Measurements from ENCODE around the gene ZNF138. TPM values are rescaled to one million over a fixed set of nuclear protein-coding genes. Genes with fewer than 3 reads are reported as not detected.
A peak's percentile ranks its signal among the peaks of the same experiment; 100 is the strongest.
"Not testable (repeated sequence)": the region's sequence is repeated elsewhere in the genome, so short reads cannot be mapped to it uniquely, and the experiment has no call there.

ZNF138 gene
- 6.3 TPM for polyA plus RNA-seq (2012; ENCODE audit: low read depth, missing spikeins)

DNA sequence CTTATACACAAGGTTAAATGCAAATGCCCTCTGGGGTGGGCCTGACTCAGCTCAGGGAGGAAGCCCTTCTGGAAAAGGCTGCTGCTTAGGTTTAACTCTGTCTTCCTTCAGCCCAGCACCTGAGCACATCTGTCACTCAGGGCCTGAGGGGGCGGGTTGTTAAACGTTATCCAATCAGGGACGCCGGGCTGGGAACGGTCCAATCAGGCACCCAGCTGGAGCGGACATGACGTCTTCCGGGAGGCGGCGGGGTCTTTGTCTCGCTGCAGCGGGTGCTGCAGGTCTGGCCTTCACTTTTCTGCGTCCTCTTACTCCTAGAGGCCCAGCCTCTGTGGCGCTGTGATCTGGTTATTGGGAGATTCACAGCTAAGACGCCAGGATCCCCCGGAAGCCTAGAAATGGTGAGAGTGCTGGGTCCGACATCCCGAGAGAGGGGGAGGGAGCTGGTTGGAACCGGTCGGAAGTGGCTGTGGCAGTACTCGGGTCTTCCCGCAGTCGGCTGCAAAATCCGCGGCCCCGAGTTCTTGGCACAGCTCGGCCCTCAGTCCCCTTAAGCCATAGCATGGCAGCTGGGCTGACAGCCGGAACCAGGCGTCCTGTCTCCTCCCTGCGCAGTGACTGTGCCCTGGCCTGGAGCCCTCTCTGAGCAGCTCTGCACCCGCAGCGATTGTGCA, at the start of gene ZNF138:
TSS of gene ZNF138 (plus strand) at position 258 of the 674 bp plus-strand sequence. CDS start at position 399, 141 bp downstream.
- peak; percentile 96 for FAIRE-seq
- TF ChIP-seq POLR2A (IDR thresholded peaks at IDR 0.05; ENCODE audit: low read depth, low read length) (peak; percentile 84), POLR2AphosphoS5 (IDR thresholded peaks at IDR 0.05; ENCODE audit: low read depth, low read length) (peak; percentile 84), TAF1 (IDR thresholded peaks at IDR 0.05; ENCODE audit: low read depth, low read length) (peak; percentile 81), SPI1 (IDR thresholded peaks at IDR 0.05; ENCODE audit: low read depth, low read length) (peak; percentile 6; the same call in 1 of the 2 replicates), PAX5 (IDR thresholded peaks at IDR 0.05; ENCODE audit: insufficient read depth, low read length, severe bottlenecking) (no peak), POU2F2 (IDR thresholded peaks at IDR 0.05; ENCODE audit: low read depth, low read length) (peak; percentile 83; the same call in 1 of the 2 replicates)
- peak; percentile 86 for DNase-seq (ENCODE audit: insufficient read length, low spot score)

DNA sequence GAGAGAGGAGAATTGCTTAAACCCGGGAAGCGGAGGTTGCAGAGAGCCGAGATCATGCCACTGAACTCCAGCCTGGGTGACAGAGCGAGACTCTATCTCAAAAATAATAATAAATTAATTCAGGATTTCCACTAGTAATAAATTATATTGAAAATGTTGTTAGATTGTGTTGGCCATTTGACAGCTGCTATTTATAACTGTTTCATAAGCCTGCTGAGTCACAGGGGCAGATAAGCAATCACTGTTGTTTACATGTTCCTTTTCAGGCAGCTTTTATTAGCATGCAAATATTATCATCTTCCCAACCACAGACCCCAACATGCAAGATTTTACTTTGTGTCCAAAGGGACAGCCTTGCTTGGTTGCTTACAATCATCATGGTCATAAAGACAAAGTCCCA, 49.5 kb upstream of the ZNF138 start:
- FAIRE-seq (no peak), DNase-seq (ENCODE audit: insufficient read length, low spot score) (no peak)
- no peak for TF ChIP-seq POLR2AphosphoS5 (IDR thresholded peaks at IDR 0.05; ENCODE audit: low read depth, low read length)
- no peak for TF ChIP-seq POLR2A (IDR thresholded peaks at IDR 0.05; ENCODE audit: low read depth, low read length)
- TF ChIP-seq PAX5 (IDR thresholded peaks at IDR 0.05; ENCODE audit: insufficient read depth, low read length, severe bottlenecking), result no peak
- no peak for TF ChIP-seq SPI1 (IDR thresholded peaks at IDR 0.05; ENCODE audit: low read depth, low read length)
- TF ChIP-seq POU2F2 (IDR thresholded peaks at IDR 0.05; ENCODE audit: low read depth, low read length), result no peak
- no peak for TF ChIP-seq TAF1 (IDR thresholded peaks at IDR 0.05; ENCODE audit: low read depth, low read length)

DNA sequence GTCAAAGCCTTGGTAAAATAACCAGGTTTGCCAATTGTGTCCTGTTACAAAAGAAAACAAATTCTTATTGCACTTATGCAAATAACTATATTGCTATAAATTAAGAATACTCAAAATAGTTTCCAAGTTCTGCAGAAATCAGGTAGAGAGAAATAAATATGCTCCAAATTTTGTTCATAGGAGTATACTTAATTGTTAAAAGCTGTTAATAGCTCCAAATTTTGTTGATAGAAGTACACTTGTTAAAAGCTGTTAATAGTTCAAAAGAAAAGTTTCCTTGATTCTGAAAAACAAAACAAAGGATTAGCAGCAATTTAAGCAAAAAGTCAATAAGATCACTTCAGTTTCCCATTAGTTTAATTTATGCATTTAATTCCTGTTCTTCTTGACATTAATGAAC, 46.4 kb upstream of the ZNF138 start:
- DNase-seq (ENCODE audit: insufficient read length, low spot score), result no peak
- TF ChIP-seq TAF1 (IDR thresholded peaks at IDR 0.05; ENCODE audit: low read depth, low read length) (no peak), POU2F2 (IDR thresholded peaks at IDR 0.05; ENCODE audit: low read depth, low read length) (no peak), POLR2AphosphoS5 (IDR thresholded peaks at IDR 0.05; ENCODE audit: low read depth, low read length) (no peak), SPI1 (IDR thresholded peaks at IDR 0.05; ENCODE audit: low read depth, low read length) (no peak), PAX5 (IDR thresholded peaks at IDR 0.05; ENCODE audit: insufficient read depth, low read length, severe bottlenecking) (no peak), POLR2A (IDR thresholded peaks at IDR 0.05; ENCODE audit: low read depth, low read length) (no peak)
- FAIRE-seq, result no peak

DNA sequence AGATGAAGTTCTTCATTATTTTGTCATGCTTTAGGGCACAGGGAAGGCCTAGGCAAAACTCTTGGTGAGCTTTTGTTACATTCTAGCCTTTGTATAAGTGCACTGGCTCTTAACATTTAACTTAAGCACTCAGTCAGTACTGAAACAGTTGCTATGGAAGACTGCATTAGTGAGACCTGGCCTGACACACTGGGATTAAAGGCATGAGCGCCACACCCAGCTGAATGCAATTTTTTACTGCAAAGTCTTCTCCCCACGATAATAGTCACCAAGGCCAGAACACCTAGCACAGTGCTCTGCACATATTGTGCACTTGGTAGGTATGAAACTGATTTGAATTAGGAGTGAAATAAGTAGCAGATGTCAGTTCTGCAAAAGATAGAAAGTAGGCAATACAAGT, 41.2 kb upstream of the ZNF138 start:
- no peak for FAIRE-seq

DNA sequence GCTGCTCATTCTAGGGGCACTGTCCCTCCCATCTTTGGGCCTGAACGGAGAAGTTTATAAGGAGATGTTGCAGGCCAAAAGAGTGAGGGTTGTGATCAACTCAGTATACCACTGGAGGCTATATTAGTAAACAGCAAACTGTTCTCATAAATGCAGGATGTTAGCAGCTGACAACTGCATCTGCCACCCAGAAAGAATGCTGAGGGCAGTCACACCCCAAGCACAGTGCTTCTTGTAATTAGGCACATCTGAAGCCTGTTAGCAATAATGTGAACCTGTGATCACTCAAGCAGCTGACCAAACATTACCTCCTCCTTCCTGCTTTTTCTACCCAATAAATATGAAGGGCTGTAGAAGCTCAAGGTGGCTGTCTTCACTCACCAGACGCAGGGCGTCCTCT, 38.4 kb upstream of the ZNF138 start:
- FAIRE-seq (no peak), DNase-seq (ENCODE audit: insufficient read length, low spot score) (no peak)
- no peak for TF ChIP-seq PAX5 (IDR thresholded peaks at IDR 0.05; ENCODE audit: insufficient read depth, low read length, severe bottlenecking)
- no peak for TF ChIP-seq POLR2A (IDR thresholded peaks at IDR 0.05; ENCODE audit: low read depth, low read length)
- TF ChIP-seq POU2F2 (IDR thresholded peaks at IDR 0.05; ENCODE audit: low read depth, low read length), result no peak
- no peak for TF ChIP-seq POLR2AphosphoS5 (IDR thresholded peaks at IDR 0.05; ENCODE audit: low read depth, low read length)
- TF ChIP-seq TAF1 (IDR thresholded peaks at IDR 0.05; ENCODE audit: low read depth, low read length), result no peak
- no peak for TF ChIP-seq SPI1 (IDR thresholded peaks at IDR 0.05; ENCODE audit: low read depth, low read length)

More for the DNA sequence above, 41.2 kb upstream of the ZNF138 start:
- DNase-seq (ENCODE audit: insufficient read length, low spot score), result no peak
- TF ChIP-seq PAX5 (IDR thresholded peaks at IDR 0.05; ENCODE audit: insufficient read depth, low read length, severe bottlenecking) (no peak), SPI1 (IDR thresholded peaks at IDR 0.05; ENCODE audit: low read depth, low read length) (no peak), POLR2A (IDR thresholded peaks at IDR 0.05; ENCODE audit: low read depth, low read length) (no peak), POLR2AphosphoS5 (IDR thresholded peaks at IDR 0.05; ENCODE audit: low read depth, low read length) (no peak), TAF1 (IDR thresholded peaks at IDR 0.05; ENCODE audit: low read depth, low read length) (no peak), POU2F2 (IDR thresholded peaks at IDR 0.05; ENCODE audit: low read depth, low read length) (no peak)

DNA sequence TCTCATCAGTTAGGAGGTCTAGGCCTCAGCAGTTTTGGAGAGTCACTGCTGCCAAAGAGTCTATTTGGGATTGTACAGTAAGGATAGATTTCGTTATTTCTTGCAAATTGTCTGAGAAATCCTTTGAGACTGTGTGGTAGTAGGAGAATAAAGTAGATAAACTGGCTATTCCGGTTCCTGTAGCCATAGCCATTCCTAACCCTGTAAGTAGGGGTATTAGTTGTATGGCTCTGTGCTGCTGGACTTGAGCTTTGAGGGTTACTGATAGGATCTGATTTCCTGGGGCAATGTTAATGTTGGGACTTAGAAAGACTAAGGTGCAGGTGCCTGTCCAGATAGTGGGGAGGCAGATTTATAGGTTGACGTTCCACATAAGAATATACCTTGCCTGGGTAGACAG, 36.1 kb upstream of the ZNF138 start:
- FAIRE-seq (no peak), DNase-seq (ENCODE audit: insufficient read length, low spot score) (no peak)
- TF ChIP-seq TAF1 (IDR thresholded peaks at IDR 0.05; ENCODE audit: low read depth, low read length) (no peak), POU2F2 (IDR thresholded peaks at IDR 0.05; ENCODE audit: low read depth, low read length) (no peak), SPI1 (IDR thresholded peaks at IDR 0.05; ENCODE audit: low read depth, low read length) (no peak), POLR2A (IDR thresholded peaks at IDR 0.05; ENCODE audit: low read depth, low read length) (no peak), PAX5 (IDR thresholded peaks at IDR 0.05; ENCODE audit: insufficient read depth, low read length, severe bottlenecking) (no peak), POLR2AphosphoS5 (IDR thresholded peaks at IDR 0.05; ENCODE audit: low read depth, low read length) (no peak)

DNA sequence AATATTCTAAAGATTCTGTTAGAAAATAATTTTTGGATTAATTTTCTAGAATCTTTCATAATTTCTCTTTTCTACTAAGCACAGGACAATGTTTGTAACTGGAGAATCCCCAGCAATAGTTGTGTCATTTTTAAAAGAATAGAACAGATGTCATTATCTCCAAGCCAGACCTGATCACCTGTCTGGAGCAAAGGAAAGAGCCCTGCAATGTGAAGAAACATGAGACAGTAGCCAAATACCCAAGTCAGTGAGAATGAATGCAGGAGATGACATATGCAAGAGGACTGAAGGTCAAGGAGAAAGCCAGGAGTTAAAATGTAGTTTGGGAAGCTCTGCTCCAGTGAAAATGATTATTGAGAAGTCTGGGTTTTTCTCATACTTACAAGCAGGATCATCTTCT, 25.4 kb upstream of the ZNF138 start:
- no peak for TF ChIP-seq POLR2AphosphoS5 (IDR thresholded peaks at IDR 0.05; ENCODE audit: low read depth, low read length)
- FAIRE-seq, result no peak
- DNase-seq (ENCODE audit: insufficient read length, low spot score), result no peak

DNA sequence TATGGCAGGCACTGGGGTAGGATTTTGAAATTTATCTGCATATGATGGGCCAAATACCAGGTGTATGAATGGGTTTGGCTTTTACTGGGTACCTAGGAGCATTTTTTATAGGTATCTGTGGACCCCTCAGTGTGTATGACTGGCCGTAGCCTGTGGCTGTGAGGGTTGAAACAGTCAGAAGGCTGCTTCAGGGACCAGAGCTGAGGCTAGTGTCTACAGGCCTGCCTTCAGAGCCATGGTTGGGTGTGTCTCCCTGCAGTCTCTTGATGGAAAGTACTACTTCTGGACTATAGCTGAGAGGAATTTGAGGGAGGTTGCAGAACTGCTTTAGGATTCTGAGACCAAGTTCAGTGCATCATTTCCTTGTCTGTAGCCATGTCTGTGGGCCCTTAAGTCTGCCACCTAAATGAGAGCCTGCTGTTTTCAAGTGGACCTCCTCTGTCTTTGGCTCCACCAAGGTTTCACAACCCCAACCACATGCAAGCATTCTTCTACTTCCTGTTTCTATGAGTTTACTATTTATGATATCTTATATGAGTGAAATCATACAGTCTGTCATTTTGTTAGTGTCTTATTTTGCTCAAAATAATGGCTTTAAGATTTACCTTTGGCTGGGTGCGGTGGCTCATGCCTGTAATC, 19.9 kb upstream of the ZNF138 start:
- FAIRE-seq (no peak), DNase-seq (ENCODE audit: insufficient read length, low spot score) (no peak)
- TF ChIP-seq SPI1 (IDR thresholded peaks at IDR 0.05; ENCODE audit: low read depth, low read length) (no peak), TAF1 (IDR thresholded peaks at IDR 0.05; ENCODE audit: low read depth, low read length) (no peak), POU2F2 (IDR thresholded peaks at IDR 0.05; ENCODE audit: low read depth, low read length) (no peak), PAX5 (IDR thresholded peaks at IDR 0.05; ENCODE audit: insufficient read depth, low read length, severe bottlenecking) (no peak), POLR2AphosphoS5 (IDR thresholded peaks at IDR 0.05; ENCODE audit: low read depth, low read length) (no peak), POLR2A (IDR thresholded peaks at IDR 0.05; ENCODE audit: low read depth, low read length) (no peak)

DNA sequence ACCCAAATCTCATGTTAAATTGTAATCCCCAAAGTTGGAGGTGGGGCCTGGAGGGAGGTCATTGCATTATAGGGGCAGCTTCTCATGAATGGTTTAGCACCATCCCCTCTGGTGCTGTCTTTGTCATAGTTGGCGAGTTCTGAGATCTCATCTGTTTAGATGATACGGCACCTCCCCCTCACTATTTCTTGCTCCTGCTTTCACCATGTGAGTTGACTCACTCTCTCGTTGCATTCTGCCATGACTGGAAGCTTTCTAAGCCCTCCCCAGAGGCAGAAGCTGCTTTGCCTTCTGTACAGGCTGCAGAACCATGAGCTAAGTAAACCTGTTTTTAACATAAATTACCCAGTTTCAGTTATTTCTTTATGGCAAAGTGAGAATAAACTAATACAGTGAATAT, 18.9 kb upstream of the ZNF138 start:
- no peak for TF ChIP-seq TAF1 (IDR thresholded peaks at IDR 0.05; ENCODE audit: low read depth, low read length)
- TF ChIP-seq PAX5 (IDR thresholded peaks at IDR 0.05; ENCODE audit: insufficient read depth, low read length, severe bottlenecking), result no peak
- TF ChIP-seq POU2F2 (IDR thresholded peaks at IDR 0.05; ENCODE audit: low read depth, low read length), result no peak
- no peak for TF ChIP-seq POLR2AphosphoS5 (IDR thresholded peaks at IDR 0.05; ENCODE audit: low read depth, low read length)
- TF ChIP-seq SPI1 (IDR thresholded peaks at IDR 0.05; ENCODE audit: low read depth, low read length), result no peak
- TF ChIP-seq POLR2A (IDR thresholded peaks at IDR 0.05; ENCODE audit: low read depth, low read length), result no peak
- FAIRE-seq (no peak), DNase-seq (ENCODE audit: insufficient read length, low spot score) (no peak)

DNA sequence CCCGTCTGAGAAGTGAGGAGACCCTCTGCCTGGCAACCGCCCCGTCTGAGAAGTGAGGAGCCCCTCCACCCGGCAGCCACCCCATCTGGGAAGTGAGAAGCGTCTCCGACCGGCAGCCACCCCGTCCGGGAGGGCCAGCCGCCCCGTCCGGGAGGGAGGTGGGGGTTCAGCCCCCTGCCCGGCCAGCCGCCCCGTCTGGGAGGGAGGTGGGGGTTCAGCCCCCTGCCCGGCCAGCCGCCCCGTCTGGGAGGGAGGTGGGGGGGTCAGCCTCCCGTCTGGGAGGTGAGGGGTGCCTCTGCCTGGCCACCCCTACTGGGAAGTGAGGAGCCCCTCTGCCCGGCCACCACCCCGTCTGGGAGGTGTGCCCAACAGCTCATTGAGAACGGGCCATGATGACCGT, 9.4 kb upstream of the ZNF138 start:
- FAIRE-seq; DNase-seq (ENCODE audit: insufficient read length, low spot score): not testable (repeated sequence)

Data from GM12891 (cell line).